GM21390 (cell line): ENCODE data around the gene DNASE1.
"Not testable (repeated sequence)": the region's sequence is repeated elsewhere in the genome, so short reads cannot be mapped to it uniquely, and the experiment has no call there.

ENCODE experiments used
- ATAC-seq: cut with Tn5 transposase; IDR thresholded peaks from one replicate; pipeline ENCODE4 v1.9.1; 2021; ENCODE audit not compliant: unreplicated experiment

Gene DNASE1

GRCh38 chr16:3640632-3641501 is 13.6 kb upstream of the DNASE1 start:
- ATAC-seq = no peak

GRCh38 chr16:3641801-3642396 is 12.6 kb upstream of the DNASE1 start:
- no peak for ATAC-seq

- no peak for ATAC-seq
Measured at GRCh38 chr16:3642397-3643094, 11.9 kb upstream of the DNASE1 start.

GRCh38 chr16:3643095-3643730 is 11.3 kb upstream of the DNASE1 start:
- ATAC-seq = no peak

- ATAC-seq = no peak
Measured at GRCh38 chr16:3645108-3645503, 9.4 kb upstream of the DNASE1 start.

- ATAC-seq = no peak
Measured at GRCh38 chr16:3645504-3646347, 8.8 kb upstream of the DNASE1 start.

- no peak for ATAC-seq
Measured at GRCh38 chr16:3646348-3646920, 8.1 kb upstream of the DNASE1 start.

GRCh38 chr16:3650631-3651265 is 3.7 kb upstream of the DNASE1 start:
- no peak for ATAC-seq

GRCh38 chr16:3651461-3652372 is 2.8 kb upstream of the DNASE1 start:
- no peak for ATAC-seq

GRCh38 chr16:3652373-3653195 is 1.9 kb upstream of the DNASE1 start:
- no peak for ATAC-seq

GRCh38 chr16:3655030-3655395 is 522 bp downstream of the DNASE1 start:
- ATAC-seq = no peak

GRCh38 chr16:3655396-3656159 is 1.1 kb downstream of the DNASE1 start:
- ATAC-seq = no peak

- ATAC-seq = not testable (repeated sequence)
Measured at GRCh38 chr16:3656160-3656490, 1.6 kb downstream of the DNASE1 start.

- ATAC-seq = no peak
Measured at GRCh38 chr16:3656491-3657468, 2.3 kb downstream of the DNASE1 start.

GRCh38 chr16:3659251-3659650 is 4.8 kb downstream of the DNASE1 start:
- ATAC-seq = no peak

GRCh38 chr16:3661311-3661710 is 6.8 kb downstream of the DNASE1 start:
- ATAC-seq = no peak
